HepG2 (cell line): Measurements from ENCODE around the gene GNPAT. TPM values are rescaled to one million over a fixed set of nuclear protein-coding genes. Genes with fewer than 3 reads are reported as not detected.
A peak's percentile ranks its signal among the peaks of the same experiment; 100 is the strongest.

ENCODE experiments used
- AHR ChIP-seq: IDR thresholded peaks from 2 replicates; pipeline ENCODE4 v1.6.1; 2018; ENCODE audit warnings: missing genetic modification reagents, missing compliant biosample characterization
- ATF7-NPFF ChIP-seq: sonication (generic); formaldehyde crosslinking; IDR thresholded peaks from 2 replicates; pipeline ENCODE4 v1.8.1; 2023; ENCODE audit warnings: mild to moderate bottlenecking, low read depth, missing genetic modification reagents, moderate library complexity
- KLF13 ChIP-seq: sonication (generic); formaldehyde crosslinking; IDR thresholded peaks from 2 replicates; pipeline ENCODE4 v1.4.0; 2020; ENCODE audit warnings: mild to moderate bottlenecking, missing genetic modification reagents
- KLF16 ChIP-seq, 2 experiments: sonication (generic) in 1 of 2; formaldehyde crosslinking in 1 of 2; IDR thresholded peaks; 2 replicates each; pipeline versions ENCODE4 v1.6.1 to v1.8.0; 2016 to 2023; ENCODE audit warnings: missing genetic modification reagents in 2 of 2, missing compliant biosample characterization in 1 of 2
- NFYC ChIP-seq: IDR thresholded peaks from 2 replicates; pipeline ENCODE4 v1.6.1; 2016; ENCODE audit warnings: missing genetic modification reagents, missing compliant biosample characterization
- REPIN1 ChIP-seq: sonication (generic); formaldehyde crosslinking; IDR thresholded peaks from 2 replicates; pipeline ENCODE4 v1.8.0; 2022; ENCODE audit warnings: missing genetic modification reagents, low read depth, mild to moderate bottlenecking, borderline replicate concordance
- SMYD3 ChIP-seq: sonication (generic); formaldehyde crosslinking; IDR thresholded peaks from 2 replicates; pipeline ENCODE4 v1.8.1; 2023; ENCODE audit warnings: mild to moderate bottlenecking, missing genetic modification reagents
- XBP1 ChIP-seq: sonication (generic); formaldehyde crosslinking; IDR thresholded peaks from 2 replicates; pipeline ENCODE4 v1.5.0; 2020; ENCODE audit warnings: missing genetic modification reagents
- ZBTB21 ChIP-seq: sonication (generic); formaldehyde crosslinking; IDR thresholded peaks from 2 replicates; pipeline ENCODE4 v1.4.0; 2020; ENCODE audit warnings: missing genetic modification reagents
- ZFP37 ChIP-seq: sonication (generic); formaldehyde crosslinking; IDR thresholded peaks from 2 replicates; pipeline ENCODE4 v1.4.0; 2020; ENCODE audit warnings: missing genetic modification reagents, borderline replicate concordance
- ZNF121 ChIP-seq: sonication (generic); formaldehyde crosslinking; IDR thresholded peaks from 2 replicates; pipeline ENCODE4 v1.5.0; 2020; ENCODE audit warnings: mild to moderate bottlenecking, missing genetic modification reagents
- ZNF160 ChIP-seq: sonication (generic); formaldehyde crosslinking; IDR thresholded peaks from 2 replicates; pipeline ENCODE4 v1.8.0; 2022; ENCODE audit warnings: mild to moderate bottlenecking, inconsistent platforms, missing genetic modification reagents
- ZNF431 ChIP-seq: sonication (generic); formaldehyde crosslinking; IDR thresholded peaks from 2 replicates; pipeline ENCODE4 v1.9.0; 2022; ENCODE audit warnings: missing genetic modification reagents, low read depth, mild to moderate bottlenecking, borderline replicate concordance
- ZNF552 ChIP-seq: sonication (generic); formaldehyde crosslinking; IDR thresholded peaks from 2 replicates; pipeline ENCODE4 v1.9.0; 2022; ENCODE audit warnings: missing genetic modification reagents, mild to moderate bottlenecking, borderline replicate concordance
- ZNF556 ChIP-seq: sonication (generic); formaldehyde crosslinking; IDR thresholded peaks from 2 replicates; pipeline ENCODE4 v1.4.0; 2020; ENCODE audit warnings: mild to moderate bottlenecking, missing genetic modification reagents, borderline replicate concordance
- ZNF674 ChIP-seq: sonication (generic); formaldehyde crosslinking; IDR thresholded peaks from 2 replicates; pipeline ENCODE4 v1.5.0; 2020; ENCODE audit warnings: low read depth, mild to moderate bottlenecking, missing genetic modification reagents
- polyA plus RNA-seq, 8 experiments: library from polyadenylated mRNA; depleted of rRNA in 3 of 8; stranded (reverse) in 7 of 8; unstranded in 1 of 8; fragments of >200 nt; fragmentation: Illumina TruSeq in 4 of 8; extraction: Trizol in 4 of 8; gene quantifications; 2 replicates each; pipeline versions ENCODE4 v1.2.1 to v1.2.3, GENCODE V29; 2011 to 2016; ENCODE audit warnings: low read depth in 4 of 8, missing spikeins in 1 of 8, mixed read lengths in 1 of 8; ENCODE audit not compliant: insufficient read depth in 1 of 8
- total RNA-seq, 5 experiments: library from RNA; depleted of rRNA; stranded (reverse); fragments of >200 nt; fragmentation: Illumina TruSeq; extraction: Trizol; gene quantifications; 2 replicates each; pipeline ENCODE4 v1.2.3, GENCODE V29; 2016; ENCODE audit warnings: low read depth in 1 of 5
- TF ChIP-seq, protein P1 (sequence below): sonication (generic); formaldehyde crosslinking; IDR thresholded peaks from 2 replicates; pipeline ENCODE4 v1.5.0; 2020; ENCODE audit warnings: mild to moderate bottlenecking, missing genetic modification reagents, borderline replicate concordance
- TF ChIP-seq, protein P2 (sequence below): sonication (generic); formaldehyde crosslinking; IDR thresholded peaks from 2 replicates; pipeline ENCODE4 v1.4.0; 2020; ENCODE audit warnings: missing genetic modification reagents, borderline replicate concordance
- TF ChIP-seq, protein P3 (sequence below): sonication (generic); formaldehyde crosslinking; IDR thresholded peaks from 2 replicates; pipeline ENCODE4 v1.4.0; 2020; ENCODE audit warnings: missing genetic modification reagents
- TF ChIP-seq, protein P4 (sequence below): sonication (generic); formaldehyde crosslinking; IDR thresholded peaks from 2 replicates; pipeline ENCODE4 v1.9.0; 2022; ENCODE audit warnings: missing genetic modification reagents, mild to moderate bottlenecking, borderline replicate concordance
- TF ChIP-seq, protein P5 (sequence below): sonication (generic); IDR thresholded peaks from 2 replicates; pipeline ENCODE4 v1.6.1; 2016; ENCODE audit warnings: low read depth, borderline replicate concordance

Gene GNPAT
- total and polyA plus RNA-seq, 2 of the 13 experiments (the other 11 are each of a cell fraction or from before 2014, with no cell fraction given), result 58.3 to 114 TPM

DNA sequence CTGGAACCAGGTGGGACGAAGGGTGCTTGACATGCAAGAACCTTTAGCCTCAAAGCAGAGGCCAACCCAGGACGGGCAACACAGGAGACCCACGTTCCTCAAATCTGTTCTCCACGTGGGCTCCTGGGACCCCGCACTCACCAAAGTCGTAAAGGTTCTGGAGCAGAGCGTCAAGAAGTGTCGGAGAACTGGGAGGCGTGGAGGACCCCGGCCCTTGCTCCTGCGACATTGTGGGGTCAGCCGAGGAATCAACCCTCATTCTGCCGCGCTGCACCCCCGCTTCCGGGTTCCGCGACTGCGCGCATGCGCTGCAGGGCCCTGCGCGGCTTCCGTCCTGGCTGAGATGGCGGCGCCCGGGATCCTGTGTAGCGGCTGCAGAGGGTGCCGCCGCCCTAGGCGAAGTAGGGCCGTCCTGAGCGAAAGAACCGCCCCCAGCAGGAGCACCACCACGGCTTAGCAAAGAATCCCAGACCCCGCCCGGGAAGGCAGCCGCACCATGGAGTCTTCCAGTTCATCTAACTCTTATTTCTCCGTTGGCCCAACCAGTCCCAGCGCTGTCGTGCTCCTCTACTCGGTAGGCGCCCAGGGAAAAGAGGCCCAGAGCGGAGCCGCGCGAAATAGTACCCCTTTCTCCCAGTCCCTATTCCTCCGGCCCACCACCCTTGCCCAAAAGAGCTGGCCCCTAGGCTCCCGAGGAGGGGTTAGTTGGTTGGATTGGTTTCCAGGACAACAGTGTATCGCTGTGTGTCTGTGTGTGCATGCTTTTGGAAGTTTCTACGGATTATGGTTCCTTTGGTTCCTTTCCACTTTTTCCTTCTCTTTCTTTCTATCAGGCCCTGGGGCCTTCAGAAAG is at the start of gene GNPAT (continued):
- TF ChIP-seq, protein P1, sequence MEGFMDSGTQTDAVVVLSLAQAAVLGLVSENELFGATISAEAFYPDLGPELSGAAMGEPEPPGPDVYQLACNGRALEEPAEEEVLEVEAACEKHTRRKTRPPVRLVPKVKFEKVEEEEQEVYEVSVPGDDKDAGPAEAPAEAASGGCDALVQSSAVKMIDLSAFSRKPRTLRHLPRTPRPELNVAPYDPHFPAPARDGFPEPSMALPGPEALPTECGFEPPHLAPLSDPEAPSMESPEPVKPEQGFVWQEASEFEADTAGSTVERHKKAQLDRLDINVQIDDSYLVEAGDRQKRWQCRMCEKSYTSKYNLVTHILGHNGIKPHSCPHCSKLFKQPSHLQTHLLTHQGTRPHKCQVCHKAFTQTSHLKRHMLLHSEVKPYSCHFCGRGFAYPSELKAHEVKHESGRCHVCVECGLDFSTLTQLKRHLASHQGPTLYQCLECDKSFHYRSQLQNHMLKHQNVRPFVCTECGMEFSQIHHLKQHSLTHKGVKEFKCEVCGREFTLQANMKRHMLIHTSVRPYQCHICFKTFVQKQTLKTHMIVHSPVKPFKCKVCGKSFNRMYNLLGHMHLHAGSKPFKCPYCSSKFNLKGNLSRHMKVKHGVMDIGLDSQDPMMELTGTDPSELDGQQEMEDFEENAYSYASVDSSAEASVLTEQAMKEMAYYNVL, result peak; percentile 38; the same call in 1 of the 2 replicates
- TF ChIP-seq ZNF552 (CRISPR knock-in tag) (no peak), KLF13 (CRISPR knock-in tag) (no peak), NFYC (peak; percentile 29), AHR (CRISPR knock-in tag) (no peak), ZNF556 (CRISPR knock-in tag) (peak; percentile 37; the same call in 1 of the 2 replicates), KLF16 (CRISPR knock-in tag; IDR thresholded peaks at IDR 0.05) (peak in 1 of 2 experiments; percentile 62; a peak in 1 of 4 replicates), REPIN1 (peak; percentile 78), SMYD3 (peak; percentile 52; the same call in 1 of the 2 replicates), ATF7-NPFF (CRISPR knock-in tag) (peak; percentile 48; the same call in 1 of the 2 replicates), ZNF674 (CRISPR knock-in tag) (no peak), ZBTB21 (peak; percentile 19), ZNF121 (CRISPR knock-in tag) (0 out of 2 replicates have a peak, but pooled peaks have one; percentile 28), ZNF431 (CRISPR knock-in tag) (no peak), XBP1 (CRISPR knock-in tag) (no peak), ZFP37 (CRISPR knock-in tag) (no peak), ZNF160 (CRISPR knock-in tag) (no peak)
- TF ChIP-seq, protein P2, sequence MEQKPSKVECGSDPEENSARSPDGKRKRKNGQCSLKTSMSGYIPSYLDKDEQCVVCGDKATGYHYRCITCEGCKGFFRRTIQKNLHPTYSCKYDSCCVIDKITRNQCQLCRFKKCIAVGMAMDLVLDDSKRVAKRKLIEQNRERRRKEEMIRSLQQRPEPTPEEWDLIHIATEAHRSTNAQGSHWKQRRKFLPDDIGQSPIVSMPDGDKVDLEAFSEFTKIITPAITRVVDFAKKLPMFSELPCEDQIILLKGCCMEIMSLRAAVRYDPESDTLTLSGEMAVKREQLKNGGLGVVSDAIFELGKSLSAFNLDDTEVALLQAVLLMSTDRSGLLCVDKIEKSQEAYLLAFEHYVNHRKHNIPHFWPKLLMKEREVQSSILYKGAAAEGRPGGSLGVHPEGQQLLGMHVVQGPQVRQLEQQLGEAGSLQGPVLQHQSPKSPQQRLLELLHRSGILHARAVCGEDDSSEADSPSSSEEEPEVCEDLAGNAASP (CRISPR knock-in tag), result no peak; the same call in 1 of the 2 replicates
- TF ChIP-seq, protein P3, sequence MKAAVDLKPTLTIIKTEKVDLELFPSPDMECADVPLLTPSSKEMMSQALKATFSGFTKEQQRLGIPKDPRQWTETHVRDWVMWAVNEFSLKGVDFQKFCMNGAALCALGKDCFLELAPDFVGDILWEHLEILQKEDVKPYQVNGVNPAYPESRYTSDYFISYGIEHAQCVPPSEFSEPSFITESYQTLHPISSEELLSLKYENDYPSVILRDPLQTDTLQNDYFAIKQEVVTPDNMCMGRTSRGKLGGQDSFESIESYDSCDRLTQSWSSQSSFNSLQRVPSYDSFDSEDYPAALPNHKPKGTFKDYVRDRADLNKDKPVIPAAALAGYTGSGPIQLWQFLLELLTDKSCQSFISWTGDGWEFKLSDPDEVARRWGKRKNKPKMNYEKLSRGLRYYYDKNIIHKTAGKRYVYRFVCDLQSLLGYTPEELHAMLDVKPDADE (CRISPR knock-in tag), result no peak
- TF ChIP-seq, protein P4, sequence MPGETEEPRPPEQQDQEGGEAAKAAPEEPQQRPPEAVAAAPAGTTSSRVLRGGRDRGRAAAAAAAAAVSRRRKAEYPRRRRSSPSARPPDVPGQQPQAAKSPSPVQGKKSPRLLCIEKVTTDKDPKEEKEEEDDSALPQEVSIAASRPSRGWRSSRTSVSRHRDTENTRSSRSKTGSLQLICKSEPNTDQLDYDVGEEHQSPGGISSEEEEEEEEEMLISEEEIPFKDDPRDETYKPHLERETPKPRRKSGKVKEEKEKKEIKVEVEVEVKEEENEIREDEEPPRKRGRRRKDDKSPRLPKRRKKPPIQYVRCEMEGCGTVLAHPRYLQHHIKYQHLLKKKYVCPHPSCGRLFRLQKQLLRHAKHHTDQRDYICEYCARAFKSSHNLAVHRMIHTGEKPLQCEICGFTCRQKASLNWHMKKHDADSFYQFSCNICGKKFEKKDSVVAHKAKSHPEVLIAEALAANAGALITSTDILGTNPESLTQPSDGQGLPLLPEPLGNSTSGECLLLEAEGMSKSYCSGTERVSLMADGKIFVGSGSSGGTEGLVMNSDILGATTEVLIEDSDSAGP, result peak; percentile 83; the same call in 1 of the 2 replicates
- TF ChIP-seq, protein P5, sequence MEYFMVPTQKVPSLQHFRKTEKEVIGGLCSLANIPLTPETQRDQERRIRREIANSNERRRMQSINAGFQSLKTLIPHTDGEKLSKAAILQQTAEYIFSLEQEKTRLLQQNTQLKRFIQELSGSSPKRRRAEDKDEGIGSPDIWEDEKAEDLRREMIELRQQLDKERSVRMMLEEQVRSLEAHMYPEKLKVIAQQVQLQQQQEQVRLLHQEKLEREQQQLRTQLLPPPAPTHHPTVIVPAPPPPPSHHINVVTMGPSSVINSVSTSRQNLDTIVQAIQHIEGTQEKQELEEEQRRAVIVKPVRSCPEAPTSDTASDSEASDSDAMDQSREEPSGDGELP, result no peak
